Measurements from ENCODE around the gene BEND7. TPM values are rescaled to one million over a fixed set of nuclear protein-coding genes. Genes with fewer than 3 reads are reported as not detected.

The BEND7 gene
- total RNA-seq, 1 donor from 2014 or later: not detected

Other genes with a start within 250 kb of the BEND7 start
- 9.3 and 10.2 TPM in 2 replicates for gene PHYH, start 228.9 kb downstream of the BEND7 start, total RNA-seq
- gene SEPHS1, start 180.7 kb downstream of the BEND7 start, total RNA-seq: 46.0 and 55.5 TPM in 2 replicates
- gene PRPF18, start 58.0 kb upstream of the BEND7 start, total RNA-seq: 24.6 and 25.6 TPM in 2 replicates